GM21360 (cell line): Measurements from ENCODE around the gene GPR39.

ENCODE experiments used
- ATAC-seq: cut with Tn5 transposase; IDR thresholded peaks from one replicate; pipeline ENCODE4 v1.9.1; 2021; ENCODE audit warnings: mild to moderate bottlenecking, moderate library complexity; ENCODE audit not compliant: unreplicated experiment

The GPR39 gene

GRCh38 chr2:132407784-132408183 lies 8.8 kb upstream of the GPR39 start:
- no peak for ATAC-seq

GRCh38 chr2:132412021-132412420 lies 4.6 kb upstream of the GPR39 start:
- ATAC-seq = no peak

- ATAC-seq = no peak
Measured at GRCh38 chr2:132414081-132414480, 2.5 kb upstream of the GPR39 start.

- no peak for ATAC-seq
Measured at GRCh38 chr2:132415256-132415914, 1.2 kb upstream of the GPR39 start.

- no peak for ATAC-seq
Measured at GRCh38 chr2:132415915-132416722, 486 bp upstream of the GPR39 start.

GRCh38 chr2:132417430-132418035 lies 928 bp downstream of the GPR39 start:
- ATAC-seq = no peak

- no peak for ATAC-seq
Measured at GRCh38 chr2:132419235-132419634, 2.6 kb downstream of the GPR39 start.

- ATAC-seq = no peak
Measured at GRCh38 chr2:132419941-132420340, 3.3 kb downstream of the GPR39 start.

GRCh38 chr2:132420816-132421805 lies 4.5 kb downstream of the GPR39 start:
- ATAC-seq = no peak

GRCh38 chr2:132422736-132423135 lies 6.1 kb downstream of the GPR39 start:
- no peak for ATAC-seq

- no peak for ATAC-seq
Measured at GRCh38 chr2:132424526-132425121, 8.0 kb downstream of the GPR39 start.

- no peak for ATAC-seq
Measured at GRCh38 chr2:132426033-132426432, 9.4 kb downstream of the GPR39 start.

- ATAC-seq = no peak
Measured at GRCh38 chr2:132426656-132427055, 10.1 kb downstream of the GPR39 start.

- no peak for ATAC-seq
Measured at GRCh38 chr2:132429351-132429750, 12.7 kb downstream of the GPR39 start.

GRCh38 chr2:132429941-132430573 lies 13.5 kb downstream of the GPR39 start:
- no peak for ATAC-seq

- no peak for ATAC-seq
Measured at GRCh38 chr2:132430895-132431294, 14.3 kb downstream of the GPR39 start.

GRCh38 chr2:132437852-132438669 lies 21.5 kb downstream of the GPR39 start:
- ATAC-seq = no peak

GRCh38 chr2:132438691-132439090 lies 22.1 kb downstream of the GPR39 start:
- ATAC-seq = no peak
